GM18907 (cell line): Measurements from ENCODE around the gene SHISA4.
"Not testable (repeated sequence)": the region's sequence is repeated elsewhere in the genome, so short reads cannot be mapped to it uniquely, and the experiment has no call there.

Experiments used
- ATAC-seq: cut with Tn5 transposase; IDR thresholded peaks from one replicate; pipeline ENCODE4 v1.9.1; 2021; ENCODE audit warnings: mild to moderate bottlenecking, moderate library complexity; ENCODE audit not compliant: unreplicated experiment

The SHISA4 gene

DNA sequence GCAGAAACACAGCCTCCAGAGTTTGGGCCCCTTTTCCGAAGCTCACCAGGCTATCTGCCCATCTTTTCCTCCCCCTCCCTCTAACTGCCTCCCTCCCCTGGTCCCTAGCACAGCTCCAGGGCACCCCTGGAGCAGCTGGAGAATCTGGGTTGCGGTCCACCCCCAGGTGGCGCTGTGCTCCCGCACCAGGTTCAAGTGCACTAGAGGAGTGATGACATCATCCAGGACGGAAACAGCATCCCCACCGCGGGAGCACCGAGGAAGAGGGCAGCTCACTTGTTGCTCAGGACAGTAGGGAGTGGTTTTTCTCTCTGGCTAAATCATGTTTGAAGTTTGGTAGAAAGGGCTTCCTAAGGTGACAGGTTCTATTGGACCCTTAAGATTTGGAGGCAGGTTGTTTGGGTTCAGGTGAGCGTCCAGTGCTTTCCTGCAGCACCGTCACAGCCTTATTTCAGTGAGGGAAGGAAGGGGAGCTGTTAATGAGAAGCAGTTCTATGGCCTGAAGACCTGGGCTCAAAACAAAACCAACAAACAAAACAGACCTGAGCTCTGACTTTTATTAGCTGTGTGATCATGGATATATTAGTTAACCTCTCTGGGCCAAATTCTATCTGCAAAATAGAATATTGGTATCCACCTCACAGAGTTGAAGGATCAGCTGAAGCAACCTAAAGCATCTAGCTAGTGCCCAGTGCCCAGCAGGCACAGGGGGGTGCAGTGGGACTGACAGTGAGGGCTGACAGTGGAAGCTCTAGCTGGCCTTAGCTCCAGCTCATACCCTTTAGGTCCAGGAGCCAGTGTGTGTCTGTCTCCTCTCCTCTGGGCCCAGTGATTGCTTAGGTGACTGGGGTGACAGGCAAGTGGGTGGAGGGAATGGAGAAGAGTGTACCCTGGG is 7.5 kb downstream of the SHISA4 start:
- no peak for ATAC-seq

GRCh38 chr1:201896951-201897391 is 8.3 kb downstream of the SHISA4 start:
- no peak for ATAC-seq

DNA sequence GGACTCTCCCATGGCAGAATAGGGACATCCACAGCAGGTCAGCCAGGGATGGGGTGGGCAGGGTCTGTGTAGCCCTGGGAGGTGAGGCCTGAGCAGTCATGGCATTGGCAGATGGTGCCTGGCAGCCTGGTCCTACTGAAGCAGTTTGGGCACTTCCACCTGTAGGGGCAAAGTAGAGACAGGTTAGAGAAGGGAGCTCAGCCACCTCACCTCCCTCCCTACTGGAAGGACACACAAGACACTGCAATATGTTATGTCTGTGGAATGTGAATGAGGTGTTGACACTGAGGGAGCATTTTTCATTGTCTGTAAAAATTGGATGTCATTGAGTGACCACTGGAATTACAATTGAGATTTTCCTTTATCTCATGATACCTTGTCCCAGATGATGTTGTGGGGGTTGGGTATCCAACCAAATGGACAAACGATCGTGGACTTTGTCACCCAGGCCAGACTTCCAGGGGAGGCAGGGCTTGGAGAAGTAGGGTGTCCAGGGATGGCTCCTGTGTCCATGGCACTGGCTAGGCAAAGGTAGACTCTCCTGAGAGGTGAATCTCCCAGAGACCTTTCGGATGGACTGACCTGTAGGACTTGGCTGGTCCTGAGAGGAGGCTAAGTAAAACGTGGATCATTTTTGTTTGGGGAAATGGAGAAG is 9.7 kb downstream of the SHISA4 start:
- no peak for ATAC-seq

- ATAC-seq: no peak
These were observed 10.3 kb downstream of the SHISA4 start for GRCh38 chr1:201898992-201899391.

DNA sequence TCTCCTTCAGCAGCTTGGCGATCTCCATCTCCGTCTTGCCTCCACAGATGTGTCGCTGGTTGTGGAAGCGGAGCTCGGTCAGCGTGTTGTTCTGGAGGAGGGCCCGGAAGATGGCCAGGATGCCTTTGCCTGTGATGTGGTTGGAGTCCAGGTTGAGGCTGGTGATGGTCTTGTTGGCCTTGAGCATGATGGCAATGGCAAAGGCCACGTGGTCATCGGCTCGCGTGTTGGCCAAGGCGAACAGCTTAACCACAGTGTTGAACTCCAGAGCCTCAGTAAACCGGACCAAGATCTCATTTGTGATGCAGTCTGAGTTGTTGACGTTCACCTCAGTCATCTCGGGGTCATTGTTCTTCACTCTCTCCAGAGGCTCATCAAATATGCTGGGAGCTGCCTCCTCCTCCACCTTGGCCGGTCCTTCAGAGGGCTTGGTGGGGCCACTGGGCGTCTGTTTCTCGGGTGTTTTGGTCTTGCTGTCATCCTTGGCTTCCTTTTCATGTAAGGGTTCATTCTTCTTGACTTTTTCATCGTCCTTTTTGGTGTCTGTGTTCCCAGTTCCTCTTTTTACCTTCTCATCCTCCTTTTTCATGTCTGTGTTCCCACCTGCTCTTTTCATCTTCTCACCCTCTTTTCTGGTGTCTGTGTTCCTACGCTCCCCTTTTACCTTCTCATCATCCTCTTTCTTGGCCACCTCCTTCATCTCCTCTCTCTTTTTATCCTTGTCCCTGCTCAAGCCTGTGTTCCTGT is 11.2 kb downstream of the SHISA4 start:
- ATAC-seq: no peak

DNA sequence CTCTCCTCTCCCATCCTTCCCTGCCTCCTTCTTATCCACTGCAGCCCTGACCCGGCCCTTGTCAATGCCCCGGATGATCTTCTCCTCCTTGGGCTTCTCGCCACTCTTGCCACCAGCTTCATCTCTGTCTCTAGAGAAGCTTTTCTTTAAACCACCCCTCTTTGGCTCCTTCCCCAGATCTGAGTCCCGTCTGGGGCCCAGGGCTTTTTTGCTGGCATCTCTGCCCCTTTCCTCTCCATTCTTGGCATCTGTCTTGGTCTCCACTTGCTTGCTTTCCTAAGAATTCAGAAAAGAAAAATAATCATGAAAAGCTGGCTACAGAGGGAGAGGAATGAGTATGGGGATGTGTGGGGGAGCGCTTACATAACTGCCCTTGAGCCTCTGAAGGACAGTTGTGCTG is 11.8 kb downstream of the SHISA4 start:
- ATAC-seq: no peak

GRCh38 chr1:201901036-201901435 is 12.3 kb downstream of the SHISA4 start:
- ATAC-seq: not testable (repeated sequence)

DNA sequence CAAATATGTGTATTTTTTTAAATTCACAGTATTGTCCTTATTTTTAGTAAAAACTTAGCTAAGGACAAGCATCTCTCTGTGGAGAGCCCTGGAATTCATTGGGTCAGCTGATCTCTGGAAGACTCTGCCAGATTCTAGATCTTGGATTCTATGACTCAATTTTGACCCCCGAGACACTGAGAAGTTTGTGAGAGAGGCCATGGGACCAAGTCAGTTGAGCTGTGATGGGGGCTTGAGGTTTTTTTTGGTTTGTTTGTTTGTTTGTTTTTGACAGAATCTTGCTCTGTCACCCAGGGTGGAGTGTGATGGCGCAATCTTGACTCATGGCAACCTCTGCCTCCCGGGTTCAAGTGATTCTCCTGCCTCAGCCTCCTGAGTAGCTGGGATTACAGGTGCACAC is 13.5 kb downstream of the SHISA4 start:
- ATAC-seq: no peak

DNA sequence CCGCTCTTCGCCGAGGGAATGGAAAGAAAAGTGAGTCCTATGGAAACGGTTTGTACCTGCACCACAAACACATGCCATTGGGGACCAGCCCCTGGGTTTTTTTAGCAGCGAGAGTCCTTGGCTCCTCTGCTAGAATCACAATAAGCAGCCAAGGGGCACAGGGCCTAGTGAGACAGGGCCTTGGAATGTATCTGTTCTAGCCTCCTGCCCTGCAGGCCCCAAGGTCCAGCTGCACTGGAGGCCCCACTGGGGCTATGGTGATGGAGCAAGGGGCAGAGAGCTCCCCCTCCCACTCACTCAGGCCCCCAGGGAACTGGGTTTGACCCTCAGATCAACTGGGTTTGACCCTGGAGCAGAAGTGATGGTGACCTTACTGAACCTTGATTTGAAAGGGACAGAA is 14.4 kb downstream of the SHISA4 start:
- no peak for ATAC-seq

GRCh38 chr1:201904579-201904978 is 15.9 kb downstream of the SHISA4 start:
- no peak for ATAC-seq

DNA sequence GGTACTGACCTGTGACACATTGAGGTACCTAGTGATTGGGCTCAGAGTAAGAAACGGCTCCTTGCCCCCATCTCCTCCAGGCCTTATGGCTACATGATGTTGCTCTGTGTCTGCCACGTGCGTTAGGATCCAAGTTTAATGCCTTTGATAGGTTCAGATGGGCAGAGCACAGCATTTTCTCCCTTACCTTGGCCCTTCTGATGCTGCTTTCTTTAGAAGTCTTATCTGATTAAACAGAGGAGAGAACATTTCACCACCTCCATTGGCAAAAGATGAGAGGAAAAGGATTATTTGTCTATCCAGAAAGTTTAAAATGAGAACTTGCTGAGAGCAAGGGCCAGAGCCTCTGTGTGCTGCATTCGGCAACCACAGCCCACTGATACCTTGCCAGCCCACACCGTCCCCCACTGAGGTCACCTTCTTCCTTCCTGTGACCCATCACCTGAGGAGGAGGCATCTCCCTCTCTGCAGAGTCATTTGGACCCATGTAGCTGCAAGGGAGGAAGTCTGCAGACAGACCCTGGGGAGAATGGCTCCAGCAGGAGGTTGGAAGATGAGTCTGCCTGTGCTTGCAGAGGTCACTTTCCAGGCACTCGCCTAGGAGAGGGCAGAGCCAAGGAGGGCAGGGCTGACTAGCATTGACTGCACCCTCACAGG is 16.7 kb downstream of the SHISA4 start:
- no peak for ATAC-seq

DNA sequence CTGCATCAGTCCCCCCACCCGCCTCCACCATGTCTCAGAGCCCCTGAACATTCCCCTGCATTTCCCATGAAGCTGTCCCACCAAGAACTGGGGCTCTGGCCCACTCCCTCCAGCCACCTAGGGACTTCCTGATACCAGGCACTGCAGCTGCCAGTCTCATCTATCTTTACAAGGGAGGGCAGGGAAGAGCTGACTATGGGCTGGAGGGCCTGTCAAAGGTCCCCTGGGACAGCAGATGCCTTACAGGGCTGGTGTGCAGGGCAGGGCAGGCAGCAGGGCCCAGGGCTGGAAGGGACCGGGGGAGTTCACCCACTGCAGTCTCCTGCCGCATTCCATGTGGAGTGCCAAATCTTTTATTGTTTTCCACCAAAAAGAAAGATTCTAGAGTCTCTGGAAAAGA is 17.6 kb downstream of the SHISA4 start:
- ATAC-seq: no peak

- no peak for ATAC-seq
These were observed 18.9 kb downstream of the SHISA4 start for GRCh38 chr1:201907621-201908020.

DNA sequence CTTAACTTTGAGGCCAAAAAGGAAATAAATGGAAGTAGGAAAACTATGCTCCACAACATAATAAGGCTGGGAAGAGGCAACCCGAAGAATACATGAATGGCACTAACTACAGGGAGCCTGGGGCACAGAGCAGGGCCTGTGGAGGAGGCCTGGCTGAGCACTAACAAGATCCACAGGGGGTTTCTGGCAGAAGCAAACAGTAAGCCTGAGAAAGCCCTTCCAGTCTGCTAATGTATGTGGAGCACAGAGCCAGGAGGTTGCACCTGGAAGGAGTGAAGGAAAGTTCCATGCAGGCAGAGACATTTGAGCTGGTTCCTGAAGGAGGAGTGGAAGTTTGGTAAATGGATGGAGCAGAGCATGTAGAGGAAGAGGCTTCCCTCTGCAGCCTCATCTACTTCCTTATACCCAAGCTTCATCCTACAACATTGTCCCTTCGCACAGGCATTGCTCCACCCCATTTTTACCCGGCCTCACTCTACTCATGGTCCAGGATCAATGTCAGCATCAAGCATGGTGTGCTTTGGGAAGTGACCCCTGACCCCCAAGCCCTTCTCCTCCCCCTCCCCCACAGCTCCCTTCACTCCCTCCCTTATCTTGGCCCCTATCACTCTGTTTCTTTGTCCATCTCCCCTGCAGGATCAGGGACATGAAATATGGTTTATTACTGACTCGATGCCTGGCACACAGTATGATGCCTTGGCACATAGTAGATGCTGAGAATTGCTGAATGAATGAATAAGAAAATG is 23.3 kb downstream of the SHISA4 start:
- ATAC-seq: no peak

DNA sequence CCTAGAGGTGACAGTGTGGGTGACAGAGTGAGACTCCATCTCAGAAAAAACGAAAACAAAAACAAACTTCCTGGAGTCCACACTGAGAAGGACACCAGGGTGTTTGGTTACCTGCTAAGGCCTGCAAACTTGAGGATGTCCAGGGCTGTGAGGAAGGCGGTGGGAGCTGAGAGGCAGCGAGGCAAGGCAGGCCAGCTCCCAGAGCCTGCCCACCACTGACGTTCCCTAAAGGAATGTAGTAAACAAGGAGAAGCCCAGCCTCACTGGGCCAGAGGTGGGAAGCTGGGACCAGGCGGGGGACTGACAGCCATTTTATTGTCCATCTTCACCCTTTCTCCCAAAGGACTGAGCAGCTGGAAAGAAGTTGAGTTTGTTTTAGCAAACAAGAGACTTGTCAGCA is 24.1 kb downstream of the SHISA4 start:
- no peak for ATAC-seq

- no peak for ATAC-seq
These were observed 25.9 kb downstream of the SHISA4 start for GRCh38 chr1:201914456-201915235.

GRCh38 chr1:201916649-201917249 is 28.1 kb downstream of the SHISA4 start:
- ATAC-seq: no peak

DNA sequence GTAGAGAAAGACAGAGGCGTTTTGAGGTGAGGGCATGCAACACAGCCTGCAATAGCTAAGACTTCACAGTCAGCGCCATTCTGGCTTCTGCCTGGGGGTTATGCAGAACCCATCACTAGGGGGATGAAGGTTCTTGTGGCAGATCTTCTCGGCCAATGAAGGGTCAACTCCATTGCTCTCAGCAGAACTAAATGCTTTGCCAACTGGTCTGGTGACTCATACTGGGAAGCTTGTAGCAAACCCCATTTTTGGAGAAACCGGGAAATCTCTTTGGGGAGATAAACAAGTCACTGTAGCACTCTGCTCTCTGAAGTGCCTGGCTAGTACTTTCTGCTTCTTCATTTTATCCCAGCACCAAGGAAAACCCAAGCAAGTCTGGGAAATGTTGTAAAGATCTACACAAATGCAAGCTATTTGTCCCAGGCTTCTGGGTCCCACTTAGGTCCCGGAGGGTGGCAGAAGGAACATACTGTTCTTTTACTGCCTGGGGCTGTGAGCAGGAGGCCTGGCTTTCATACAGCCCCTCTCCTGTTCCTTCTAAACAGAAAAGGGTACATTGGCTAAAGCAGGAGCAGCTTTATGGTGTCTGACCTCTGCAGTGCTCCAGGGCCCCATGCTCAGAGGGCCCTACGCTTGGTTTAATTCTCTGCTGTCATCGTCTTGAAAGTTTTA is 28.8 kb downstream of the SHISA4 start:
- no peak for ATAC-seq

- ATAC-seq: no peak
These were observed 29.6 kb downstream of the SHISA4 start for GRCh38 chr1:201918343-201918742.
